ENCODE results near the gene TNS1. TPM values are rescaled to one million over a fixed set of nuclear protein-coding genes. Genes with fewer than 3 reads are reported as not detected.

Gene TNS1
- polyA plus RNA-seq, 1 of the 3 experiments (the other 2 are of a cell fraction): 12.1 TPM

- Histone ChIP-seq H3K9me3 (no peaks in the 10 kb centered on the region), H3K27ac (ENCODE audit: low read depth in 2 of 2, low read length in 1 of 2) (no peak overlapping the region), H3K36me3 (replicated peaks in 1 of 2; ENCODE audit: control insufficient read depth in 1 of 2, insufficient read depth in 2 of 2, low read length in 1 of 2) (no peaks in the 10 kb centered on the region), H3K27me3 (ENCODE audit: insufficient read depth) (peaks cover 14% of the 10 kb centered on the region; the same call in 1 of the 2 replicates), H3K4me1 (ENCODE audit: control insufficient read depth in 1 of 2, insufficient read depth in 2 of 2, low read depth in 1 of 2, low read length in 1 of 2) (peaks cover 0 to 5% of the 10 kb centered on the region in 2 experiments; a peak in 1 of 4 replicates), H3K4me2 (no peak overlapping the region), H3K4me3 (ENCODE audit: low read depth in 2 of 2, low read length in 1 of 2) (no peak overlapping the region), H3F3A (replicated peaks; ENCODE audit: insufficient read depth) (no peaks in the 10 kb centered on the region), H2AFZ (ENCODE audit: low read depth) (no peak overlapping the region), H4K20me1 (ENCODE audit: insufficient read depth) (no peaks in the 10 kb centered on the region), H3K79me2 (ENCODE audit: insufficient read depth) (no peaks in the 10 kb centered on the region), H3K9ac (no peak overlapping the region), H3K9me2 (no peaks in the 10 kb centered on the region)
- TF ChIP-seq, protein P1, sequence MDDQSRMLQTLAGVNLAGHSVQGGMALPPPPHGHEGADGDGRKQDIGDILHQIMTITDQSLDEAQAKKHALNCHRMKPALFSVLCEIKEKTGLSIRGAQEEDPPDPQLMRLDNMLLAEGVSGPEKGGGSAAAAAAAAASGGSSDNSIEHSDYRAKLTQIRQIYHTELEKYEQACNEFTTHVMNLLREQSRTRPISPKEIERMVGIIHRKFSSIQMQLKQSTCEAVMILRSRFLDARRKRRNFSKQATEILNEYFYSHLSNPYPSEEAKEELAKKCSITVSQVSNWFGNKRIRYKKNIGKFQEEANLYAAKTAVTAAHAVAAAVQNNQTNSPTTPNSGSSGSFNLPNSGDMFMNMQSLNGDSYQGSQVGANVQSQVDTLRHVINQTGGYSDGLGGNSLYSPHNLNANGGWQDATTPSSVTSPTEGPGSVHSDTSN (IDR thresholded peaks at IDR 0.05): peak; percentile 74
- no peak for TF ChIP-seq SMC3 (IDR thresholded peaks at IDR 0.05; ENCODE audit: low read depth, low read length)
- no peak for TF ChIP-seq ELF1 (IDR thresholded peaks at IDR 0.05)
- TF ChIP-seq TCF12 (IDR thresholded peaks at IDR 0.05): peak; percentile 64; the same call in 1 of the 2 replicates
- WGBS (ENCODE audit: low lambda C conversion rate): 32% methylated on average over 2 of the region's 2 CpGs
- ChIA-PET POLR2A (no interaction called here), CTCF (interaction anchor here (1.7 to 4.5 kb wide), 2 partner anchors 250 to 254 kb away, joined by 8 to 30 read pairs; no protein-coding TSS in a partner anchor)
- DNase-seq: no peak
Measured at GRCh38 chr2:218039171-218039570, 36.4 kb upstream of the TNS1 start.

DNA sequence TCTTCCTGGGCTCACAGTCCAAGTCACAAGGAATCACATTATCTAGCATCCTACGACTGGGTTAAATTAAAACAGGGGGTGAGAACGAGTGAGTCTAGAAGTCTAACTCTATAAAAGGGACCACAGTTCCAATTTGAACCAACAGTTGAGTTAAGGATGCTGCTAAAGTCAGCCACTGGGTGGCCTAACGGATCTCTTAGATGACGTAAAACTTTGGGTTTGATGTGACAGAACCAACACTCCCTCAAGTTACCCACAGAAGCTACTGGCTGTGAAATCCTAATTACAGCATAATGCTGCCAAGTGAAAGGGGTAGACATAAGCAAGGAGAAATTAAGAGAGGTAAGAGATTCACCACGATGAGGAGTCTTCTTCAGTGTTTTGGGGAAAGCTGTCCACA, 33.6 kb upstream of the TNS1 start:
- WGBS (ENCODE audit: low lambda C conversion rate): 65% methylated on average over 5 of the region's 5 CpGs
- Histone ChIP-seq H3K9me3 (no peaks in the 10 kb centered on the region), H3K36me3 (replicated peaks in 1 of 2; ENCODE audit: control insufficient read depth in 1 of 2, insufficient read depth in 2 of 2, low read length in 1 of 2) (no peaks in the 10 kb centered on the region), H3K4me1 (ENCODE audit: control insufficient read depth in 1 of 2, insufficient read depth in 2 of 2, low read depth in 1 of 2, low read length in 1 of 2) (peaks cover 0 to 24% of the 10 kb centered on the region in 2 experiments; a peak in 1 of 4 replicates), H3K9ac (no peak overlapping the region), H3K4me3 (ENCODE audit: low read depth in 2 of 2, low read length in 1 of 2) (no peak overlapping the region), H2AFZ (ENCODE audit: low read depth) (no peak overlapping the region), H4K20me1 (ENCODE audit: insufficient read depth) (no peaks in the 10 kb centered on the region), H3K4me2 (no peak overlapping the region), H3F3A (replicated peaks; ENCODE audit: insufficient read depth) (no peaks in the 10 kb centered on the region), H3K27ac (ENCODE audit: low read depth in 2 of 2, low read length in 1 of 2) (no peak overlapping the region), H3K27me3 (ENCODE audit: insufficient read depth) (peaks cover 14% of the 10 kb centered on the region; the same call in 1 of the 2 replicates), H3K9me2 (no peaks in the 10 kb centered on the region), H3K79me2 (ENCODE audit: insufficient read depth) (no peaks in the 10 kb centered on the region)
- TF ChIP-seq GATA2 (CRISPR knock-in tag; IDR thresholded peaks at IDR 0.05) (no peak), NRF1 (IDR thresholded peaks at IDR 0.05; ENCODE audit: low read depth, low read length) (no peak), RXRA (IDR thresholded peaks at IDR 0.05; ENCODE audit: borderline replicate concordance, low read depth) (no peak), JUND (IDR thresholded peaks at IDR 0.05) (no peak)
- TF ChIP-seq, protein P2, sequence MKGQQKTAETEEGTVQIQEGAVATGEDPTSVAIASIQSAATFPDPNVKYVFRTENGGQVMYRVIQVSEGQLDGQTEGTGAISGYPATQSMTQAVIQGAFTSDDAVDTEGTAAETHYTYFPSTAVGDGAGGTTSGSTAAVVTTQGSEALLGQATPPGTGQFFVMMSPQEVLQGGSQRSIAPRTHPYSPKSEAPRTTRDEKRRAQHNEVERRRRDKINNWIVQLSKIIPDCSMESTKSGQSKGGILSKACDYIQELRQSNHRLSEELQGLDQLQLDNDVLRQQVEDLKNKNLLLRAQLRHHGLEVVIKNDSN (IDR thresholded peaks at IDR 0.05; ENCODE audit: borderline replicate concordance, low read depth): no peak
- TF ChIP-seq, protein P3, sequence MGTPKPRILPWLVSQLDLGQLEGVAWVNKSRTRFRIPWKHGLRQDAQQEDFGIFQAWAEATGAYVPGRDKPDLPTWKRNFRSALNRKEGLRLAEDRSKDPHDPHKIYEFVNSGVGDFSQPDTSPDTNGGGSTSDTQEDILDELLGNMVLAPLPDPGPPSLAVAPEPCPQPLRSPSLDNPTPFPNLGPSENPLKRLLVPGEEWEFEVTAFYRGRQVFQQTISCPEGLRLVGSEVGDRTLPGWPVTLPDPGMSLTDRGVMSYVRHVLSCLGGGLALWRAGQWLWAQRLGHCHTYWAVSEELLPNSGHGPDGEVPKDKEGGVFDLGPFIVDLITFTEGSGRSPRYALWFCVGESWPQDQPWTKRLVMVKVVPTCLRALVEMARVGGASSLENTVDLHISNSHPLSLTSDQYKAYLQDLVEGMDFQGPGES (IDR thresholded peaks at IDR 0.05; ENCODE audit: low read depth, low read length): no peak
- TF ChIP-seq, protein P4, sequence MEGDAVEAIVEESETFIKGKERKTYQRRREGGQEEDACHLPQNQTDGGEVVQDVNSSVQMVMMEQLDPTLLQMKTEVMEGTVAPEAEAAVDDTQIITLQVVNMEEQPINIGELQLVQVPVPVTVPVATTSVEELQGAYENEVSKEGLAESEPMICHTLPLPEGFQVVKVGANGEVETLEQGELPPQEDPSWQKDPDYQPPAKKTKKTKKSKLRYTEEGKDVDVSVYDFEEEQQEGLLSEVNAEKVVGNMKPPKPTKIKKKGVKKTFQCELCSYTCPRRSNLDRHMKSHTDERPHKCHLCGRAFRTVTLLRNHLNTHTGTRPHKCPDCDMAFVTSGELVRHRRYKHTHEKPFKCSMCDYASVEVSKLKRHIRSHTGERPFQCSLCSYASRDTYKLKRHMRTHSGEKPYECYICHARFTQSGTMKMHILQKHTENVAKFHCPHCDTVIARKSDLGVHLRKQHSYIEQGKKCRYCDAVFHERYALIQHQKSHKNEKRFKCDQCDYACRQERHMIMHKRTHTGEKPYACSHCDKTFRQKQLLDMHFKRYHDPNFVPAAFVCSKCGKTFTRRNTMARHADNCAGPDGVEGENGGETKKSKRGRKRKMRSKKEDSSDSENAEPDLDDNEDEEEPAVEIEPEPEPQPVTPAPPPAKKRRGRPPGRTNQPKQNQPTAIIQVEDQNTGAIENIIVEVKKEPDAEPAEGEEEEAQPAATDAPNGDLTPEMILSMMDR (IDR thresholded peaks at IDR 0.05): peak; percentile 26; the same call in 1 of the 2 replicates
- DNase-seq: no peak
- POLR2A ChIA-PET: no interaction called here
- CTCF ChIA-PET: interaction anchor here (0.7 to 7.6 kb wide), 11 partner anchors 8 to 254 kb away, joined by 3 to 161 read pairs (median 4); partner anchors contain the start of gene RUFY4
